SU-DHL-6 (cell line): Measurements from ENCODE around the gene DNAH17.

Experiments
- H2AFZ ChIP-seq: fragments of 200-600 bp; sonication (generic); 2 replicates; pipeline ENCODE4 v1.6.1; 2014; ENCODE audit warnings: low read depth, mild to moderate bottlenecking, moderate library complexity, mixed read lengths, antibody characterized with exemption, low read length; ENCODE audit not compliant: severe bottlenecking
- H3F3A ChIP-seq: fragments of 200-600 bp; shearing (Covaris generic); 2 replicates; pipeline ENCODE4 v1.6.0; 2016; ENCODE audit warnings: antibody characterized with exemption, mild to moderate bottlenecking; ENCODE audit not compliant: insufficient read depth
- H3K27ac ChIP-seq: fragments of 200-600 bp; sonication (generic); 2 replicates; pipeline ENCODE4 v1.5.1; 2016; ENCODE audit warnings: low read depth, mild to moderate bottlenecking, low read length, moderate library complexity, mixed read lengths
- H3K27me3 ChIP-seq: fragments of 200-600 bp; sonication (generic), shearing (Covaris generic); 2 replicates; pipeline ENCODE4 v1.6.0; 2014; ENCODE audit warnings: mild to moderate bottlenecking, low read length
- H3K36me3 ChIP-seq: fragments of 200-600 bp; sonication (generic); 2 replicates; pipeline ENCODE4 v1.6.1; 2014; ENCODE audit warnings: mild to moderate bottlenecking, low read length, mixed read lengths
- H3K4me2 ChIP-seq: fragments of 300-600, 200-600 bp; shearing (Covaris generic), sonication (generic); 2 replicates; pipeline ENCODE4 v1.6.0; 2014; ENCODE audit warnings: low read length, low read depth, mild to moderate bottlenecking; ENCODE audit not compliant: poor library complexity, severe bottlenecking
- H3K4me3 ChIP-seq: fragments of 200-600 bp; sonication (generic); 2 replicates; pipeline ENCODE4 v1.5.1; 2014; ENCODE audit warnings: antibody characterized with exemption, low read length, mild to moderate bottlenecking, mixed read lengths; ENCODE audit not compliant: insufficient read depth, poor library complexity, severe bottlenecking
- H3K79me2 ChIP-seq: fragments of 200-600 bp; sonication (generic); 2 replicates; pipeline ENCODE4 v1.6.1; 2014; ENCODE audit warnings: mild to moderate bottlenecking, low read length, moderate library complexity; ENCODE audit not compliant: insufficient read depth
- H3K9ac ChIP-seq: fragments of 200-600 bp; sonication (generic); 2 replicates; pipeline ENCODE4 v1.7.0; 2014; ENCODE audit warnings: mild to moderate bottlenecking, low read length
- H3K9me2 ChIP-seq: fragments of 200-600 bp; sonication (generic); replicated peaks from 2 replicates; pipeline ENCODE4 v1.6.1; 2014; ENCODE audit warnings: low read length; ENCODE audit not compliant: insufficient read depth
- H3K9me3 ChIP-seq: fragments of 200-600 bp; sonication (generic); 2 replicates; pipeline ENCODE4 v1.6.1; 2014; ENCODE audit warnings: low read length, mixed read lengths; ENCODE audit not compliant: insufficient read depth
- H4K20me1 ChIP-seq: fragments of 200-600 bp; sonication (generic); 2 replicates; pipeline ENCODE4 v1.6.1; 2014; ENCODE audit warnings: low read depth, mild to moderate bottlenecking, antibody characterized with exemption, low read length, moderate library complexity, mixed read lengths
- EZH2phosphoT487 ChIP-seq: fragments of 200-600 bp; sonication (generic), shearing (Covaris generic); conservative IDR thresholded peaks from 2 replicates; pipeline ENCODE4 v1.6.1; 2018; ENCODE audit warnings: mild to moderate bottlenecking, antibody characterized with exemption, low read length, moderate library complexity, mixed read lengths
- TF ChIP-seq, protein P1 (sequence below): fragments of 200-600 bp; sonication (generic); IDR thresholded peaks from one replicate; pipeline ENCODE4 v1.5.1; 2017; ENCODE audit warnings: antibody characterized with exemption, mild to moderate bottlenecking, low read length, moderate library complexity; ENCODE audit not compliant: insufficient read depth, poor library complexity, severe bottlenecking

Gene DNAH17

DNA sequence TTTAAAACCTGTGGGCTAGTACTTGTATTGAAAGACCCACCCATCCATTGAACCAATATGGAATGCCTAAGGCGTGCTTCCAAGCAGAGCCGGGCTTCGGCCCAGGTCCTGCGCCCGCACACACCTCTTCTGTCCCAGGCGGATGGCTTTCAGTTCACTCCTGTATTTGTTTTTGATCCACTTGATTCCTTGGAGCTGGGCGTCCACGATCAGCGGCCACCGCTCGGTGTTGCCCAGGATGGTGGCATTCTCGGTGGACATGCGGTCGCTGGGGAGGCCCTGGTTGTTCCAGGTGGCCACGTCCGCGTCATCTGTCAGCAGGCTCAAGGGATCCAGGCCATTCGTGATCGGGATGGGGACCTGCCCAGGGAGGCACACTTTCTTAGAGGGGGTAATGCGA lies 122.8 kb downstream of the DNAH17 start:
- no peaks in the 10 kb centered on the region for H3K9me2 ChIP-seq
- no peak overlapping the region for H3K9ac ChIP-seq
- no peaks in the 10 kb centered on the region for H3K27me3 ChIP-seq
- H3K4me3 ChIP-seq, result no peak overlapping the region
- H4K20me1 ChIP-seq, result no peaks in the 10 kb centered on the region
- TF ChIP-seq, protein P1, sequence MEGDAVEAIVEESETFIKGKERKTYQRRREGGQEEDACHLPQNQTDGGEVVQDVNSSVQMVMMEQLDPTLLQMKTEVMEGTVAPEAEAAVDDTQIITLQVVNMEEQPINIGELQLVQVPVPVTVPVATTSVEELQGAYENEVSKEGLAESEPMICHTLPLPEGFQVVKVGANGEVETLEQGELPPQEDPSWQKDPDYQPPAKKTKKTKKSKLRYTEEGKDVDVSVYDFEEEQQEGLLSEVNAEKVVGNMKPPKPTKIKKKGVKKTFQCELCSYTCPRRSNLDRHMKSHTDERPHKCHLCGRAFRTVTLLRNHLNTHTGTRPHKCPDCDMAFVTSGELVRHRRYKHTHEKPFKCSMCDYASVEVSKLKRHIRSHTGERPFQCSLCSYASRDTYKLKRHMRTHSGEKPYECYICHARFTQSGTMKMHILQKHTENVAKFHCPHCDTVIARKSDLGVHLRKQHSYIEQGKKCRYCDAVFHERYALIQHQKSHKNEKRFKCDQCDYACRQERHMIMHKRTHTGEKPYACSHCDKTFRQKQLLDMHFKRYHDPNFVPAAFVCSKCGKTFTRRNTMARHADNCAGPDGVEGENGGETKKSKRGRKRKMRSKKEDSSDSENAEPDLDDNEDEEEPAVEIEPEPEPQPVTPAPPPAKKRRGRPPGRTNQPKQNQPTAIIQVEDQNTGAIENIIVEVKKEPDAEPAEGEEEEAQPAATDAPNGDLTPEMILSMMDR, result no peak
- TF ChIP-seq EZH2phosphoT487, result no peak
- H3F3A ChIP-seq, result no peaks in the 10 kb centered on the region
- H3K36me3 ChIP-seq, result no peaks in the 10 kb centered on the region
- H3K4me2 ChIP-seq, result no peak overlapping the region
- no peak overlapping the region for H2AFZ ChIP-seq
- no peaks in the 10 kb centered on the region for H3K79me2 ChIP-seq
- no peak overlapping the region for H3K27ac ChIP-seq
- H3K9me3 ChIP-seq, result no peaks in the 10 kb centered on the region

DNA sequence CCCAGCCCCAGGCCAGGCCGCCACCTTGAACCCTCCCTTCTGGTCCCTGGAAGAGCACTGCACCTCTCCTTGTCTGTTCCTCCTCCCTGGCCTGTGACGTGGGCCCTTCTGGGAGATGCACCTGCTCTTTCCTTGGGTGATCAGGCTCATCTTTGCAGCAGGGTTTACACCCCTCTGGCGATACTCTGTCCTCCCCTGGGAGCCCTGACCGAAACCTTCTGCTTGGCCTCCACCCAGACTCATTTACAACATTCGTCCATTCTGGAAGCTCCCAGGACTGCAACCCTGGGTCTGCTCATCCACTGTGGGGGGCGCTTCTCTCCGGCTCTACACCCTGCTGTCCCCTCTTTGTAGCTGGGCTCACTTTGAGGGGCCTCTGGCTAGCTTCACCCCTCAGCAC lies 125.4 kb downstream of the DNAH17 start:
- Histone ChIP-seq H3K36me3 (no peaks in the 10 kb centered on the region), H3K27ac (no peak overlapping the region), H3K9ac (no peak overlapping the region), H3K79me2 (no peaks in the 10 kb centered on the region), H3K9me3 (no peaks in the 10 kb centered on the region), H4K20me1 (no peaks in the 10 kb centered on the region), H3K27me3 (no peaks in the 10 kb centered on the region), H3K4me2 (no peak overlapping the region), H3F3A (no peaks in the 10 kb centered on the region), H3K4me3 (no peak overlapping the region), H2AFZ (no peak overlapping the region), H3K9me2 (no peaks in the 10 kb centered on the region)
- TF ChIP-seq, protein P1, result no peak
- TF ChIP-seq EZH2phosphoT487, result no peak

DNA sequence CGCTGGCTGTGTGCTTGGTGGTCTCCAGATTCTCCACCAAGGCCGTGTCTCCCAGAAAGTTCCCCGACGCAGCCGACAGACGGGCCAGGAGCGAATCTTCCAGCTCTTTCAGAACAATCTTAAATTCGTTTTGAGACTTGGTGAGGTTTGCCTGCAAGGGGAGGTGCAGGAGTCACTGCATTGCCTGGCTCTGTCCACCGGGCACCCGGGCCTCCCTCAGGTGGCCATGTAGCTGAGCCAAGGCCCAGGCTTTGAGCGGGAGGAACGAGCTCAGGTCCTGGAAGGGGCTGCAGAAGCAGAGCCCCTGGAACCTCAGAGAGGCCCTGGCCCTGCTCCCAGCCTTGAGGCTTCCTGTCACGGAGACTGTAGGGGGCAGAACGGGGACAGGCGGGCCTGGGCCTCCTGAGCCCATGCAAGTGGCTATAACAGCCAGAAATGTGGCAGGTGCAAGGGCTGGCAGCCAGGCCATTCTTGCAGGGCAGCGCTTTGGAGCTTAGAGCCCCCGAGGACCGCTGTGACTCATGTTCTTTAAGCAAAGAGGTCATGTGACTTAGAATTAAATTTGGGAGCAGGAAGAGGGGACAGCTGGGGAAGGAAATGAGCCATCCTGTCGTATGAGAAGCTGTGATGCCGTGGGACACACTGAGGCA lies 126.4 kb downstream of the DNAH17 start:
- Histone ChIP-seq H3K4me3 (no peak overlapping the region), H3K36me3 (no peaks in the 10 kb centered on the region), H3K9me2 (no peaks in the 10 kb centered on the region), H3K27ac (no peak overlapping the region), H2AFZ (no peak overlapping the region), H4K20me1 (no peaks in the 10 kb centered on the region), H3K9me3 (no peaks in the 10 kb centered on the region), H3K79me2 (no peaks in the 10 kb centered on the region), H3K9ac (no peak overlapping the region), H3K27me3 (no peaks in the 10 kb centered on the region), H3K4me2 (no peak overlapping the region), H3F3A (no peaks in the 10 kb centered on the region)
- TF ChIP-seq, protein P1, result no peak
- no peak for TF ChIP-seq EZH2phosphoT487
